Adrenal gland (tissue), 12 donors: ENCODE data around the gene BHLHE40. TPM values are rescaled to one million over a fixed set of nuclear protein-coding genes. Genes with fewer than 3 reads are reported as not detected.
A peak's percentile ranks its signal among the peaks of the same experiment; 100 is the strongest.

Experiments used
- DNase-seq, 7 donors: peaks; one replicate each; pipeline ENCODE4 v3.0.0-alpha.2; 2019 to 2020
- H3K27ac ChIP-seq, 5 donors: fragments of 200-600 bp; sonication (generic) in 4 of 5; 1 replicate in 3 of 5; 2 replicates in 2 of 5; pipeline versions ENCODE4 v1.5.1 to v1.8.0; 2016 to 2020; ENCODE audit warnings: mild to moderate bottlenecking in 1 of 5
- H3K27me3 ChIP-seq: fragments of 200-600 bp; 2 replicates; pipeline ENCODE4 v1.8.0; 2021
- H3K36me3 ChIP-seq, 2 donors: fragments of 200-600 bp; replicated peaks in 1 of 2; 1 replicate in 1 of 2; 2 replicates in 1 of 2; pipeline versions ENCODE4 v1.5.1 to v1.8.0; 2018 to 2022
- H3K4me1 ChIP-seq, 2 donors: fragments of 200-600 bp; replicated peaks in 1 of 2; 1 replicate in 1 of 2; 2 replicates in 1 of 2; pipeline versions ENCODE4 v1.5.1 to v1.8.0; 2018 to 2021
- H3K4me3 ChIP-seq, 4 donors: fragments of 200-600 bp; sonication (generic) in 3 of 4; one replicate each; pipeline ENCODE4 v1.5.1; 2016 to 2018
- H3K9me3 ChIP-seq, 3 donors: fragments of 200-600 bp; sonication (generic) in 1 of 3; replicated peaks in 1 of 3; 1 replicate in 2 of 3; 2 replicates in 1 of 3; pipeline versions ENCODE4 v1.5.1 to v1.8.0; 2016 to 2021
- POLR2A ChIP-seq, 2 donors: fragments of 450-650 bp; IDR thresholded peaks; one replicate each; pipeline ENCODE4 v1.6.1; 2017; ENCODE audit warnings: antibody characterized with exemption in 2 of 2, mild to moderate bottlenecking in 2 of 2, moderate library complexity in 1 of 2
- WGBS, 4 donors: extraction: QIAGEN DNeasy Blood & Tissue Kit in 2 of 4; methylation state at CpG; one replicate each; pipeline versions ENCODE4 v1.1.5 to v1.1.7; 2013 to 2017; 5-methylcytosine and 5-hydroxymethylcytosine counted together
- intact Hi-C, 2 donors: fragments of 100-400 bp; cut with DNase I; formaldehyde crosslinking; loops; one replicate each; pipeline versions ENCODE4 v1.14.1 to v1.15.0; 2022 to 2023
- polyA plus RNA-seq, 3 donors: library from polyadenylated mRNA; stranded (reverse); fragments of 200-250 nt in 2 of 3; fragments of 350-450 nt in 1 of 3; fragmentation: Illumina TruSeq in 1 of 3; extraction: RNeasy Lipid Tissue Mini Kit (QIAGEN cat#74804) in 1 of 3; gene quantifications; one replicate each; pipeline ENCODE4 v1.2.3, GENCODE V29; 2013 to 2014
- total RNA-seq, 9 donors: library from RNA; depleted of rRNA in 4 of 9; stranded (reverse); fragments of >200 nt in 4 of 9; fragments of 120-200 nt in 1 of 9; fragmentation: NEBNext Ultra II Directional in 1 of 9; extraction: Animal tissue kit (Norgen Biotek cat#: 25700) in 1 of 9; gene quantifications; one replicate each; pipeline versions ENCODE4 v1.1.0 to v1.2.4, GENCODE V29; 2013 to 2023
- TF ChIP-seq, protein P1 (sequence below), 6 experiments: fragments of 450-650 bp in 4 of 6; fragments of 200-600 bp in 2 of 6; sonication (generic) in 1 of 6; IDR thresholded peaks; 1 replicate in 5 of 6; 2 replicates in 1 of 6; pipeline versions ENCODE4 v1.5.1 to v1.8.0; 2016 to 2021; ENCODE audit warnings: antibody characterized with exemption in 6 of 6, mild to moderate bottlenecking in 2 of 6, moderate library complexity in 1 of 6
- donor health status: healthy with polysubstance abuse.
- donor health status: Bipolar disorder and iron deficiency.
- donor health status: DM: yes; HTN: yes; CAD: no.
- donor health status: DM: no; HTN: no; CAD: no.
- donor health status: DM: no; HTN: no; CAD: no.
- donor health status: DM: yes; HTN: yes; CAD: no.

The BHLHE40 gene
- total and polyA plus RNA-seq, 12 donors = 3.4 to 224 (median 75.5) TPM

DNA sequence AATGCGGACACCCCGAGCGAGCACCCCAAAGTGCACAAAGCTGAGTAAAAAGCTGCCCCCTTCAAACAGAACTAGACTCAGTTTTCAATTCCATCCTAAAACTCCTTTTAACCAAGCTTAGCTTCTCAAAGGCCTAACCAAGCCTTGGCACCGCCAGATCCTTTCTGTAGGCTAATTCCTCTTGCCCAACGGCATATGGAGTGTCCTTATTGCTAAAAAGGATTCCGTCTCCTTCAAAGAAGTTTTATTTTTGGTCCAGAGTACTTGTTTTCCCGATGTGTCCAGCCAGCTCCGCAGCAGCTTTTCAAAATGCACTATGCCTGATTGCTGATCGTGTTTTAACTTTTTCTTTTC lies 5.3 kb downstream of the BHLHE40 start:
- peak overlapping the region in 1 of 4 donors; percentile 87 for H3K4me3 ChIP-seq
- intact Hi-C loops = loop anchor here (5.0 kb wide), 2 partner anchors 38 to 262 kb away; no protein-coding TSS in a partner anchor
- no peaks in the 10 kb centered on the region for H3K27me3 ChIP-seq
- peak overlapping the region; percentile 58 to 99 (median 89) for H3K27ac ChIP-seq
- peaks cover 0 to 29% of the 10 kb centered on the region in 2 donors for H3K36me3 ChIP-seq
- 47 to 65% (median 58%) methylated on average over 9 of the region's 9 CpGs for WGBS, 4 donors
- no peaks in the 10 kb centered on the region for H3K9me3 ChIP-seq
- DNase-seq = peak in 1 of 7 donors; percentile 24
- no peak for TF ChIP-seq POLR2A (IDR thresholded peaks at IDR 0.05)
- TF ChIP-seq, protein P1, sequence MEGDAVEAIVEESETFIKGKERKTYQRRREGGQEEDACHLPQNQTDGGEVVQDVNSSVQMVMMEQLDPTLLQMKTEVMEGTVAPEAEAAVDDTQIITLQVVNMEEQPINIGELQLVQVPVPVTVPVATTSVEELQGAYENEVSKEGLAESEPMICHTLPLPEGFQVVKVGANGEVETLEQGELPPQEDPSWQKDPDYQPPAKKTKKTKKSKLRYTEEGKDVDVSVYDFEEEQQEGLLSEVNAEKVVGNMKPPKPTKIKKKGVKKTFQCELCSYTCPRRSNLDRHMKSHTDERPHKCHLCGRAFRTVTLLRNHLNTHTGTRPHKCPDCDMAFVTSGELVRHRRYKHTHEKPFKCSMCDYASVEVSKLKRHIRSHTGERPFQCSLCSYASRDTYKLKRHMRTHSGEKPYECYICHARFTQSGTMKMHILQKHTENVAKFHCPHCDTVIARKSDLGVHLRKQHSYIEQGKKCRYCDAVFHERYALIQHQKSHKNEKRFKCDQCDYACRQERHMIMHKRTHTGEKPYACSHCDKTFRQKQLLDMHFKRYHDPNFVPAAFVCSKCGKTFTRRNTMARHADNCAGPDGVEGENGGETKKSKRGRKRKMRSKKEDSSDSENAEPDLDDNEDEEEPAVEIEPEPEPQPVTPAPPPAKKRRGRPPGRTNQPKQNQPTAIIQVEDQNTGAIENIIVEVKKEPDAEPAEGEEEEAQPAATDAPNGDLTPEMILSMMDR (IDR thresholded peaks at IDR 0.05) = no peak
- H3K4me1 ChIP-seq = peaks cover 47 to 59% of the 10 kb centered on the region in 2 donors

DNA sequence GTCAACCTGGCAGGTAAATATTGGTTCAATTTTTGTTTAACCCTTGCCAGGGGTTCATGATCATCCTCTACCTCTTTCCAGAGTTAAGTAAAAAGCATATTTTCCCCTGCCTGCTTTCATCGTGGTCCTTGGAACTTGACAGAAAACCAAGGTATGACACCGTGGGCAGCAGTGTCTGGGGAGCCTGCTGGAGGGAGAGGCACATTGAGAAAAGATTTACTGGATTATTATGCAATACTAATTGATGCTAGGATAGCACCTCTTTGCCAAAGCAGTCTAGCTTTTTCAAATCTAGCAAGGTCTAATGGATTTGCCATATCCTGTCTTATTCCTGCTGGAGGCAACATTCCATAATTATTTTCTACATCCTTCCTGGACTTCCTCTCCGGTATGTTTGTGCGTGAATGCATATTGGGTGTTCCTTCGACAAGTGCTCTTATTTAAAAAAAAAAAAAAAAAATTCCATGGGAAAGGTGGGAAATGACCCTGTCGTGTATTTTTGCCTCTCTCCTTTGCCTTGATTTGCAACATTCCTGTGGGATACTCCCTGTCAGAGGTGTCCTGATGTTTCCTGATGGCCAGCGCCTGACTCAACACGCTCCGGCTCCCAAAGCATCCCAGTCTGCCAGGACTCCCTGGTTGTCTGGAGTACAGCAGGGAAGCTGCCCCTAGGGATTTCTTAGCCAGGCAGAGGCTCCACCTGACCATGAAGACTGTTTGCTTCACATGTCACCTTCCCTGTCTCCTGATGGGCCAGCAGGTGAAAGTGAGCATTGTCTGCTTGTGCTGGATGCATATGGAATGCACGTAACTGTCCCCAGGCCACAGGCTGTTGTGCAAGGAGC lies 6.3 kb downstream of the BHLHE40 start:
- WGBS, 4 donors = 60 to 65% (median 65%) methylated on average over 10 of the region's 10 CpGs
- peak; percentile 40 to 83 (median 72) for DNase-seq
- H3K9me3 ChIP-seq = no peaks in the 10 kb centered on the region
- TF ChIP-seq, protein P1 (IDR thresholded peaks at IDR 0.05) = peak in 2 of 6 experiments; percentile 6 to 11
- TF ChIP-seq POLR2A (IDR thresholded peaks at IDR 0.05) = peak in 1 of 2 donors; percentile 14
- H3K27ac ChIP-seq = peak overlapping the region; percentile 86 to 99 (median 97)
- intact Hi-C loops = no loop called here
- peaks cover 0 to 29% of the 10 kb centered on the region in 2 donors for H3K36me3 ChIP-seq
- peaks cover 47 to 64% of the 10 kb centered on the region in 2 donors for H3K4me1 ChIP-seq
- no peak overlapping the region for H3K4me3 ChIP-seq
- H3K27me3 ChIP-seq = no peaks in the 10 kb centered on the region

DNA sequence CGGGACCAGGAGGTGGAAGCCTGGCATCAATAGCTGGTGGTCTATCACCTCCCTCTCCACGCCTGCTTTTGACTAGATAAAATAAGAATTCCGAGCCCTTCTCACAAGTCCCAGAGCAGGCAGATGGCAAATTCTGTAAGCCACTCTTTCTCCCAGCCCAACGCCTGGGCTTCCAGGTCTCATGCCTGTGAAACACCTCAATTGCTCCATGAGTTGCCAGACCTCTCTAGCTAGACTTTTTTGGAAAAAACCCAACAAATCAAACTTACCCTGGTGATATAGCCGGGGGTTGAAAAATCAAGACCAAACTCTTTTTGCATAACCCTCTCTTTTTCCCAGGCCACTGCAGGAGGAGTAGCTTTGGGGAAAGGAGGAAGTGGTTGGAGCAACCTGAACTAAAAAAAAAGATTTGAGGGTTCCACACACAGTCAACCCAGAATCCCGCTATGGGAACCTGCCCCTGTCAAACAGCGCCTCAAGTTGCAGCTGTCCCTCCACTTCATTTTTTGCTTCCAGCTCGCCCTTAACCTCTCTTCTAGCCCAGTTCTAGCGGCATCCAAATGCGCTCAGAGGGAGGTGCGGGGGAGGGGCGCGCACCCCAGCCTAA lies 7.0 kb downstream of the BHLHE40 start:
- WGBS, 4 donors = 28 to 42% (median 35%) methylated on average over 9 to 13 of the region's 13 CpGs
- Histone ChIP-seq H3K4me1 (peaks cover 45 to 64% of the 10 kb centered on the region in 2 donors), H3K4me3 (peak overlapping the region in 2 of 4 donors; percentile 24 to 49), H3K9me3 (no peaks in the 10 kb centered on the region), H3K27ac (peak overlapping the region; percentile 86 to 99 (median 97)), H3K27me3 (no peaks in the 10 kb centered on the region), H3K36me3 (peaks cover 0 to 27% of the 10 kb centered on the region in 2 donors)
- DNase-seq = peak in 2 of 7 donors; percentile 33 to 44
- intact Hi-C loops = no loop called here
- TF ChIP-seq POLR2A (IDR thresholded peaks at IDR 0.05) = no peak
- TF ChIP-seq, protein P1 (IDR thresholded peaks at IDR 0.05) = no peak
